GM12878 (cell line): ENCODE data around the gene TAF4. TPM values are rescaled to one million over a fixed set of nuclear protein-coding genes. Genes with fewer than 3 reads are reported as not detected.
A peak's percentile ranks its signal among the peaks of the same experiment; 100 is the strongest.

ENCODE experiments used
- microRNA counts: library from miRNA; unstranded; fragments of <30 nt; microRNA quantifications from one replicate; lab custom pipeline; 2016
- microRNA-seq: library from miRNA; unstranded; fragments of <30 nt; microRNA quantifications from one replicate; pipeline ENCODE4, GENCODE V29; 2018
- polyA plus RNA-seq, 11 experiments: library from polyadenylated mRNA; depleted of rRNA in 4 of 11; unstranded in 6 of 11; stranded (reverse) in 5 of 11; fragments of >200 nt; fragmentation: Nextera tagmentation in 4 of 11; fragmentation: Illumina TruSeq in 1 of 11; extraction: Ambion mirVana in 4 of 11; extraction: Trizol in 1 of 11; gene quantifications; 1 replicate in 1 of 11; 2 replicates in 10 of 11; pipeline versions ENCODE4 v1.2.1 to v1.2.3, GENCODE V29; 2011 to 2016; ENCODE audit warnings: inconsistent platforms in 2 of 11, missing spikeins in 2 of 11, low read depth in 1 of 11
- small RNA-seq: library from RNA; depleted of rRNA; stranded (forward); fragments of <200 nt; gene quantifications from one replicate; pipeline ENCODE3, GENCODE V24; 2014
- total RNA-seq, 4 experiments: library from RNA; depleted of rRNA in 3 of 4; stranded (reverse); fragments of >200 nt in 3 of 4; fragmentation: Illumina TruSeq in 1 of 4; extraction: Trizol in 1 of 4; gene quantifications; 2 replicates each; pipeline versions ENCODE4 v1.2.1 to v1.2.3, GENCODE V29; 2013 to 2021

Gene TAF4
- total and polyA plus RNA-seq, 10 of the 15 experiments (the other 5 are each of a cell fraction or from before 2014, with no cell fraction given) = 0.39 to 16.9 (median 3.4) TPM

MicroRNA genes within 50 kb of the gene (microRNA counts, 767-probe panel; counts per million panel counts)
- microRNA hsa-miR-1257 (lab: Ali Mortazavi, UCI) = 1,125 counts per million, percentile 35 among the panel's probes with 10 or more counts
- 1,438 counts per million, percentile 53 among the panel's probes with 10 or more counts for microRNA hsa-miR-3195 (lab: Ali Mortazavi, UCI)

Small RNAs within 50 kb of the gene (microRNA-seq; reads per million reads assigned to microRNA genes)
- gene MIR1257 = not detected
- not detected for gene MIR3195

Small RNAs within 50 kb of the gene (small RNA-seq; reads per million reads assigned to genes)
- not detected for gene MIR3195

Other genes with a start within 250 kb of the TAF4 start
- gene LSM14B, start 56.6 kb upstream of the TAF4 start, total RNA-seq (2014; rRNA removed) = 18.0 and 18.9 TPM in 2 replicates
- 13.3 and 16.2 TPM in 2 replicates for gene LSM14B, start 56.6 kb upstream of the TAF4 start, total RNA-seq (2014; rRNA removed; fragmentation: Illumina TruSeq; extraction: Trizol)
- gene LSM14B, start 56.6 kb upstream of the TAF4 start, total RNA-seq (2021) = 34.3 and 34.9 TPM in 2 replicates
- 25.5 and 33.2 TPM in 2 replicates for gene LSM14B, start 56.6 kb upstream of the TAF4 start, polyA plus RNA-seq (2011; rRNA removed)
- gene LSM14B, start 56.6 kb upstream of the TAF4 start, polyA plus RNA-seq (2014; fragmentation: Illumina TruSeq; extraction: Trizol) = 8.9 and 15.1 TPM in 2 replicates
- 1 to 10 TPM in 1 of 2 experiments, under 1 TPM in 1; 0.56 to 1.8 TPM for gene LSM14B, start 56.6 kb upstream of the TAF4 start, polyA plus RNA-seq (2014; fragmentation: Nextera tagmentation; extraction: Ambion mirVana)
- 29.6 and 30.3 TPM in 2 replicates for gene LSM14B, start 56.6 kb upstream of the TAF4 start, polyA plus RNA-seq (2014; rRNA removed)
- 1 to 10 TPM in 1 of 2 experiments, under 1 TPM in 1; 0.79 to 1.4 TPM for gene LSM14B, start 56.6 kb upstream of the TAF4 start, polyA plus RNA-seq (2016; fragmentation: Nextera tagmentation; extraction: Ambion mirVana)
- gene PSMA7, start 77.5 kb upstream of the TAF4 start, total RNA-seq (2014; rRNA removed) = 323 and 324 TPM in 2 replicates
- gene PSMA7, start 77.5 kb upstream of the TAF4 start, total RNA-seq (2014; rRNA removed; fragmentation: Illumina TruSeq; extraction: Trizol) = 210 and 216 TPM in 2 replicates
- 348 and 359 TPM in 2 replicates for gene PSMA7, start 77.5 kb upstream of the TAF4 start, total RNA-seq (2021)
- 273 and 397 TPM in 2 replicates for gene PSMA7, start 77.5 kb upstream of the TAF4 start, polyA plus RNA-seq (2011; rRNA removed)
- 131 and 219 TPM in 2 replicates for gene PSMA7, start 77.5 kb upstream of the TAF4 start, polyA plus RNA-seq (2014; fragmentation: Illumina TruSeq; extraction: Trizol)
- gene PSMA7, start 77.5 kb upstream of the TAF4 start, polyA plus RNA-seq (2014; fragmentation: Nextera tagmentation; extraction: Ambion mirVana) = 100 to 1,000 TPM; 333 to 546 TPM
- gene PSMA7, start 77.5 kb upstream of the TAF4 start, polyA plus RNA-seq (2014; rRNA removed) = 369 and 389 TPM in 2 replicates
- 100 to 1,000 TPM; 824 to 857 TPM for gene PSMA7, start 77.5 kb upstream of the TAF4 start, polyA plus RNA-seq (2016; fragmentation: Nextera tagmentation; extraction: Ambion mirVana)
- 8.1 and 12.4 TPM in 2 replicates for gene SS18L1, start 77.9 kb upstream of the TAF4 start, total RNA-seq (2014; rRNA removed)
- 6.1 and 6.6 TPM in 2 replicates for gene SS18L1, start 77.9 kb upstream of the TAF4 start, total RNA-seq (2014; rRNA removed; fragmentation: Illumina TruSeq; extraction: Trizol)
- gene SS18L1, start 77.9 kb upstream of the TAF4 start, total RNA-seq (2021) = 10.4 and 11.1 TPM in 2 replicates
- gene SS18L1, start 77.9 kb upstream of the TAF4 start, polyA plus RNA-seq (2011; rRNA removed) = 11.7 and 12.1 TPM in 2 replicates
- gene SS18L1, start 77.9 kb upstream of the TAF4 start, polyA plus RNA-seq (2014; fragmentation: Illumina TruSeq; extraction: Trizol) = 7.0 and 8.2 TPM in 2 replicates
- 1 to 10 TPM; 1.8 to 2.2 TPM for gene SS18L1, start 77.9 kb upstream of the TAF4 start, polyA plus RNA-seq (2014; fragmentation: Nextera tagmentation; extraction: Ambion mirVana)
- gene SS18L1, start 77.9 kb upstream of the TAF4 start, polyA plus RNA-seq (2014; rRNA removed) = 20.0 and 21.8 TPM in 2 replicates
- gene SS18L1, start 77.9 kb upstream of the TAF4 start, polyA plus RNA-seq (2016; fragmentation: Nextera tagmentation; extraction: Ambion mirVana) = 1 to 10 TPM; 2.4 to 2.8 TPM
- gene MTG2, start 117.1 kb upstream of the TAF4 start, total RNA-seq (2014; rRNA removed) = 40.9 and 44.1 TPM in 2 replicates
- 19.3 and 28.5 TPM in 2 replicates for gene MTG2, start 117.1 kb upstream of the TAF4 start, total RNA-seq (2014; rRNA removed; fragmentation: Illumina TruSeq; extraction: Trizol)
- gene MTG2, start 117.1 kb upstream of the TAF4 start, total RNA-seq (2021) = 40.4 and 52.4 TPM in 2 replicates
- 22.2 and 32.9 TPM in 2 replicates for gene MTG2, start 117.1 kb upstream of the TAF4 start, polyA plus RNA-seq (2011; rRNA removed)
- 10.4 and 31.4 TPM in 2 replicates for gene MTG2, start 117.1 kb upstream of the TAF4 start, polyA plus RNA-seq (2014; fragmentation: Illumina TruSeq; extraction: Trizol)
- 1 to 10 TPM; 6.2 to 7.3 TPM for gene MTG2, start 117.1 kb upstream of the TAF4 start, polyA plus RNA-seq (2014; fragmentation: Nextera tagmentation; extraction: Ambion mirVana)
- 44.5 and 45.2 TPM in 2 replicates for gene MTG2, start 117.1 kb upstream of the TAF4 start, polyA plus RNA-seq (2014; rRNA removed)
- 10 to 100 TPM; 35.8 to 38.6 TPM for gene MTG2, start 117.1 kb upstream of the TAF4 start, polyA plus RNA-seq (2016; fragmentation: Nextera tagmentation; extraction: Ambion mirVana)
- not detected in 2 replicates for gene HRH3, start 154.4 kb upstream of the TAF4 start, total RNA-seq (2014; rRNA removed)
- gene HRH3, start 154.4 kb upstream of the TAF4 start, total RNA-seq (2014; rRNA removed; fragmentation: Illumina TruSeq; extraction: Trizol) = not detected in 2 replicates
- gene HRH3, start 154.4 kb upstream of the TAF4 start, total RNA-seq (2021) = not detected in 2 replicates
- not detected in 2 replicates for gene HRH3, start 154.4 kb upstream of the TAF4 start, polyA plus RNA-seq (2011; rRNA removed)
- not detected in 2 replicates for gene HRH3, start 154.4 kb upstream of the TAF4 start, polyA plus RNA-seq (2014; fragmentation: Illumina TruSeq; extraction: Trizol)
- gene HRH3, start 154.4 kb upstream of the TAF4 start, polyA plus RNA-seq (2014; fragmentation: Nextera tagmentation; extraction: Ambion mirVana) = not detected
- gene HRH3, start 154.4 kb upstream of the TAF4 start, polyA plus RNA-seq (2014; rRNA removed) = not detected in 2 replicates
- gene HRH3, start 154.4 kb upstream of the TAF4 start, polyA plus RNA-seq (2016; fragmentation: Nextera tagmentation; extraction: Ambion mirVana) = not detected
- 16.3 and 17.4 TPM in 2 replicates for gene OSBPL2, start 172.6 kb upstream of the TAF4 start, total RNA-seq (2014; rRNA removed)
- 12.4 and 13.3 TPM in 2 replicates for gene OSBPL2, start 172.6 kb upstream of the TAF4 start, total RNA-seq (2014; rRNA removed; fragmentation: Illumina TruSeq; extraction: Trizol)
- 22.3 and 24.1 TPM in 2 replicates for gene OSBPL2, start 172.6 kb upstream of the TAF4 start, total RNA-seq (2021)
- gene OSBPL2, start 172.6 kb upstream of the TAF4 start, polyA plus RNA-seq (2011; rRNA removed) = 10.9 and 15.8 TPM in 2 replicates
- gene OSBPL2, start 172.6 kb upstream of the TAF4 start, polyA plus RNA-seq (2014; fragmentation: Illumina TruSeq; extraction: Trizol) = 15.0 and 16.4 TPM in 2 replicates
- gene OSBPL2, start 172.6 kb upstream of the TAF4 start, polyA plus RNA-seq (2014; fragmentation: Nextera tagmentation; extraction: Ambion mirVana) = 1 to 10 TPM; 2.8 to 4.1 TPM
- 12.7 and 14.4 TPM in 2 replicates for gene OSBPL2, start 172.6 kb upstream of the TAF4 start, polyA plus RNA-seq (2014; rRNA removed)
- gene OSBPL2, start 172.6 kb upstream of the TAF4 start, polyA plus RNA-seq (2016; fragmentation: Nextera tagmentation; extraction: Ambion mirVana) = 10 to 100 TPM; 13.8 to 15.4 TPM
- gene ADRM1, start 237.1 kb upstream of the TAF4 start, total RNA-seq (2014; rRNA removed) = 148 and 160 TPM in 2 replicates
- gene ADRM1, start 237.1 kb upstream of the TAF4 start, total RNA-seq (2014; rRNA removed; fragmentation: Illumina TruSeq; extraction: Trizol) = 43.3 and 53.3 TPM in 2 replicates
- gene ADRM1, start 237.1 kb upstream of the TAF4 start, total RNA-seq (2021) = 117 and 125 TPM in 2 replicates
- gene ADRM1, start 237.1 kb upstream of the TAF4 start, polyA plus RNA-seq (2011; rRNA removed) = 33.1 and 67.0 TPM in 2 replicates
- gene ADRM1, start 237.1 kb upstream of the TAF4 start, polyA plus RNA-seq (2014; fragmentation: Illumina TruSeq; extraction: Trizol) = 10.2 and 34.3 TPM in 2 replicates
- 10 to 100 TPM in 1 of 2 experiments, 1 to 10 TPM in 1; 3.4 to 13.6 TPM for gene ADRM1, start 237.1 kb upstream of the TAF4 start, polyA plus RNA-seq (2014; fragmentation: Nextera tagmentation; extraction: Ambion mirVana)
- 150 and 181 TPM in 2 replicates for gene ADRM1, start 237.1 kb upstream of the TAF4 start, polyA plus RNA-seq (2014; rRNA removed)
- gene ADRM1, start 237.1 kb upstream of the TAF4 start, polyA plus RNA-seq (2016; fragmentation: Nextera tagmentation; extraction: Ambion mirVana) = 100 to 1,000 TPM; 207 to 213 TPM